Heart left ventricle (tissue), 16 donors: ENCODE data around the gene SPAG7. TPM values are rescaled to one million over a fixed set of nuclear protein-coding genes. Genes with fewer than 3 reads are reported as not detected.

Experiments used
- ATAC-seq, 4 donors: fragments of 200-7000 bp; cut with Tn5 transposase; one replicate each; pipeline ENCODE4 v1.9.1; 2020 to 2022; ENCODE audit warnings: moderate library complexity in 4 of 4, mild to moderate bottlenecking in 3 of 4, moderate number of reproducible peaks in 1 of 4
- DNase-seq, 5 donors: peaks; one replicate each; pipeline ENCODE4 v3.0.0-alpha.2; 2020
- H3K27ac ChIP-seq, 12 donors: fragments of 200-600 bp; sonication (generic) in 4 of 12; one replicate each; pipeline versions ENCODE4 v1.5.0 to v1.8.0; 2016 to 2022; ENCODE audit warnings: mild to moderate bottlenecking in 2 of 12
- H3K27me3 ChIP-seq, 9 donors: fragments of 200-600 bp; sonication (generic) in 2 of 9; one replicate each; pipeline versions ENCODE4 v1.5.1 to v1.8.0; 2016 to 2022; ENCODE audit warnings: mild to moderate bottlenecking in 3 of 9
- H3K36me3 ChIP-seq, 9 donors: fragments of 200-600 bp; sonication (generic) in 2 of 9; one replicate each; pipeline versions ENCODE4 v1.5.0 to v1.8.0; 2018 to 2022; ENCODE audit warnings: mild to moderate bottlenecking in 2 of 9
- H3K4me1 ChIP-seq, 12 donors: fragments of 200-600 bp; sonication (generic) in 4 of 12; one replicate each; pipeline versions ENCODE4 v1.5.0 to v1.8.0; 2016 to 2022; ENCODE audit warnings: mild to moderate bottlenecking in 3 of 12
- H3K4me3 ChIP-seq, 12 donors: fragments of 200-600 bp; sonication (generic) in 4 of 12; one replicate each; pipeline versions ENCODE4 v1.5.0 to v1.8.0; 2017 to 2022; ENCODE audit warnings: mild to moderate bottlenecking in 9 of 12, moderate library complexity in 4 of 12
- H3K9me3 ChIP-seq, 12 donors: fragments of 200-600 bp; sonication (generic) in 4 of 12; one replicate each; pipeline versions ENCODE4 v1.5.0 to v1.8.0; 2016 to 2022; ENCODE audit warnings: mild to moderate bottlenecking in 1 of 12
- POLR2A ChIP-seq, 2 donors: fragments of 450-650 bp; IDR thresholded peaks; one replicate each; pipeline ENCODE4 v1.6.1; 2017; ENCODE audit warnings: antibody characterized with exemption in 2 of 2, mild to moderate bottlenecking in 2 of 2, moderate library complexity in 2 of 2
- WGBS, 4 donors: extraction: QIAGEN DNeasy Blood & Tissue Kit in 2 of 4; methylation state at CpG; one replicate each; pipeline versions ENCODE4 v1.1.5 to v1.1.7; 2013 to 2018; 5-methylcytosine and 5-hydroxymethylcytosine counted together
- intact Hi-C, 10 donors: fragments of 100-400 bp; cut with DNase I; formaldehyde crosslinking; loops; one replicate each; pipeline versions ENCODE4 v1.11.1 to v1.14.2; 2022
- polyA plus RNA-seq, 2 donors: library from polyadenylated mRNA; stranded (reverse); fragments of 200-250 nt; gene quantifications; one replicate each; pipeline ENCODE4 v1.2.3, GENCODE V29; 2013
- total RNA-seq, 9 donors: library from RNA; depleted of rRNA in 2 of 9; stranded (reverse); fragments of >200 nt in 2 of 9; fragmentation: NEBNext Ultra II Directional in 3 of 9; extraction: Animal tissue kit (Norgen Biotek cat#: 25700) in 3 of 9; gene quantifications; one replicate each; pipeline versions ENCODE4 v1.1.0 to v1.2.4, GENCODE V29; 2016 to 2023
- TF ChIP-seq, protein P1 (sequence below), 12 donors: fragments of 200-600 bp; sonication (generic) in 4 of 12; IDR thresholded peaks; one replicate each; pipeline versions ENCODE4 v1.5.0 to v1.8.0; 2018 to 2022; ENCODE audit warnings: antibody characterized with exemption in 12 of 12, mild to moderate bottlenecking in 5 of 12
- donor health status: ischemic (EF 13 %, LVEDD 7.1; RV severe dilation, severe dysfunction).
- donor health status: healthy with polysubstance abuse.
- donor health status: DM: no; HTN: yes; CAD: no.
- donor health status: DM: no; HTN: no; CAD: no.
- donor health status: ischemic (EF 25% LVEDD 6.9; RV normal size, moderate dysfunction).
- donor health status: ischemic (EF 25% LVEDD 5.7; RV mildly dilated, moderate dysfunction).
- donor health status: healthy.
- donor health status: DM: yes; HTN: yes; CAD: no.
- donor health status: ischemic (EF 35%, LVEDD 5.7; RV mildly dilated, moderate dysfunction).
- donor health status: nonischemic (EF 11% LVEDD 7.7; RV severe dilation, severe dysfunction).
- donor health status: DM: yes; HTN: yes; CAD: no.
- donor health status: PGD.
- donor health status: ischemic (EF 29% LVEDD 5.4; RV normal size, mild dysfunction).
- donor health status: nonischemic (EF 23%, LVEDD 6.1; RV moderate dilation, normal function).

Gene SPAG7
- total and polyA plus RNA-seq, 11 donors = 88.7 to 192 (median 125) TPM

- peaks cover 0 to 66% (median 56%) of the 10 kb centered on the region in 9 donors for H3K36me3 ChIP-seq
- DNase-seq (no peak), ATAC-seq (no peak)
- no peaks in the 10 kb centered on the region for H3K9me3 ChIP-seq
- intact Hi-C loops = loop anchor here in 2 of 10 donors (5.0 kb wide), 2 partner anchors 33 to 53 kb away; no protein-coding TSS in a partner anchor
- TF ChIP-seq, protein P1, sequence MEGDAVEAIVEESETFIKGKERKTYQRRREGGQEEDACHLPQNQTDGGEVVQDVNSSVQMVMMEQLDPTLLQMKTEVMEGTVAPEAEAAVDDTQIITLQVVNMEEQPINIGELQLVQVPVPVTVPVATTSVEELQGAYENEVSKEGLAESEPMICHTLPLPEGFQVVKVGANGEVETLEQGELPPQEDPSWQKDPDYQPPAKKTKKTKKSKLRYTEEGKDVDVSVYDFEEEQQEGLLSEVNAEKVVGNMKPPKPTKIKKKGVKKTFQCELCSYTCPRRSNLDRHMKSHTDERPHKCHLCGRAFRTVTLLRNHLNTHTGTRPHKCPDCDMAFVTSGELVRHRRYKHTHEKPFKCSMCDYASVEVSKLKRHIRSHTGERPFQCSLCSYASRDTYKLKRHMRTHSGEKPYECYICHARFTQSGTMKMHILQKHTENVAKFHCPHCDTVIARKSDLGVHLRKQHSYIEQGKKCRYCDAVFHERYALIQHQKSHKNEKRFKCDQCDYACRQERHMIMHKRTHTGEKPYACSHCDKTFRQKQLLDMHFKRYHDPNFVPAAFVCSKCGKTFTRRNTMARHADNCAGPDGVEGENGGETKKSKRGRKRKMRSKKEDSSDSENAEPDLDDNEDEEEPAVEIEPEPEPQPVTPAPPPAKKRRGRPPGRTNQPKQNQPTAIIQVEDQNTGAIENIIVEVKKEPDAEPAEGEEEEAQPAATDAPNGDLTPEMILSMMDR (IDR thresholded peaks at IDR 0.05) = no peak
- TF ChIP-seq POLR2A (IDR thresholded peaks at IDR 0.05) = no peak
- no peaks in the 10 kb centered on the region for H3K27me3 ChIP-seq
- no peak overlapping the region for H3K4me3 ChIP-seq
- H3K27ac ChIP-seq = peak overlapping the region in 5 of 12 donors; percentile 39 to 99 (median 96)
- peaks cover 0 to 66% (median 47%) of the 10 kb centered on the region in 12 donors for H3K4me1 ChIP-seq
- 90 to 92% (median 91%) methylated on average over 8 of the region's 8 CpGs for WGBS, 4 donors
These were observed 2.7 kb upstream of the SPAG7 start for GRCh38 chr17:4970273-4970672.

DNA sequence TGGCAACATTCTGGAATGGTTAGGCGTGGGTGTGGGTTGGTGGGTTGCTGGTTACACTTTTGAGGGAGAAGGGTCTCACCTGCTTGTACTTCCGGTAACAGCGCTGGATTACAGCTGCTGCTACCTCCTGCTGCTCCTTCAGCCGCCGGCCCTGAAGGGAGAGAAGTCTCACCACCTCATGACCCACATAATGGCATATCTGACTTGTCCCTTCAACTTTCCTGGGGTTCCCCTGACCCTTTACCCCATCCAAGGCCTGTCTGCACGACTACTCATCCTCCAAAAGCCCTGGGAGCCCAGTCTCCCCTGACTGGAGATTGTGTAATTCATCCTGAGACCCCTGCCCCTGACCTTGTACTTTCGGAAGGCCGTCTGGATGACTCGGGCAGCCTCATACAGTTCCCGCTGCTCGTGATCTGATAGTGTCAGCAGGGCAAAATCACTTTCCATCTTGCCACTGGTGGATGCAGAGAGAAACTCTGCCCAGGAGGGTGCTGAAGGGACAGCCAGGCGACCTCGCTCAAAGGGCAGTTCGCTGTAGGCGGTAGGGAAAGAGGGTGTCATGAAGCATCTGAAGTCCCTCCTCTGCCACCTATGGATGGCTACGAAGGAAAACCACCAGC is 2.0 kb upstream of the SPAG7 start:
- Histone ChIP-seq H3K4me3 (peak overlapping the region in 2 of 12 donors; percentile 67 to 83), H3K27me3 (no peaks in the 10 kb centered on the region), H3K27ac (peak overlapping the region in 5 of 12 donors; percentile 89 to 99 (median 96)), H3K4me1 (peaks cover 0 to 67% (median 49%) of the 10 kb centered on the region in 12 donors), H3K9me3 (no peaks in the 10 kb centered on the region), H3K36me3 (peaks cover 0 to 60% (median 53%) of the 10 kb centered on the region in 9 donors)
- 79 to 87% (median 84%) methylated on average over 16 of the region's 16 CpGs for WGBS, 4 donors
- DNase-seq (no peak), ATAC-seq (no peak)
- intact Hi-C loops = loop anchor here in 4 of 10 donors (2.0 to 5.0 kb wide), 5 partner anchors 17 to 62 kb away; partner anchors contain the start of genes CAMTA2 (in 1 of the 4) and ENO3 (in 1 of the 4)
- no peak for TF ChIP-seq POLR2A (IDR thresholded peaks at IDR 0.05)
- TF ChIP-seq, protein P1 (IDR thresholded peaks at IDR 0.05) = no peak

- Histone ChIP-seq H3K27ac (peak overlapping the region in 11 of 12 donors; percentile 89 to 99 (median 97)), H3K4me3 (peak overlapping the region in 9 of 12 donors; percentile 60 to 83 (median 71)), H3K9me3 (no peaks in the 10 kb centered on the region), H3K27me3 (no peaks in the 10 kb centered on the region), H3K4me1 (peaks cover 0 to 61% (median 45%) of the 10 kb centered on the region in 12 donors), H3K36me3 (peaks cover 0 to 54% (median 47%) of the 10 kb centered on the region in 9 donors)
- ATAC-seq = peak in 1 of 4 donors; percentile 2
- no peak for TF ChIP-seq POLR2A (IDR thresholded peaks at IDR 0.05)
- TF ChIP-seq, protein P1 (IDR thresholded peaks at IDR 0.05) = no peak
- peak in 1 of 5 donors; percentile 47 for DNase-seq
- intact Hi-C loops = loop anchor here in 2 of 10 donors (2.0 to 5.0 kb wide), 3 partner anchors 18 to 62 kb away; partner anchors contain the start of genes CAMTA2 (in 1 of the 2) and ENO3 (in 1 of the 2)
- 74 to 78% (median 74%) methylated on average over 11 to 15 of the region's 15 CpGs for WGBS, 4 donors
These were observed 1.5 kb upstream of the SPAG7 start for GRCh38 chr17:4969047-4969550.

DNA sequence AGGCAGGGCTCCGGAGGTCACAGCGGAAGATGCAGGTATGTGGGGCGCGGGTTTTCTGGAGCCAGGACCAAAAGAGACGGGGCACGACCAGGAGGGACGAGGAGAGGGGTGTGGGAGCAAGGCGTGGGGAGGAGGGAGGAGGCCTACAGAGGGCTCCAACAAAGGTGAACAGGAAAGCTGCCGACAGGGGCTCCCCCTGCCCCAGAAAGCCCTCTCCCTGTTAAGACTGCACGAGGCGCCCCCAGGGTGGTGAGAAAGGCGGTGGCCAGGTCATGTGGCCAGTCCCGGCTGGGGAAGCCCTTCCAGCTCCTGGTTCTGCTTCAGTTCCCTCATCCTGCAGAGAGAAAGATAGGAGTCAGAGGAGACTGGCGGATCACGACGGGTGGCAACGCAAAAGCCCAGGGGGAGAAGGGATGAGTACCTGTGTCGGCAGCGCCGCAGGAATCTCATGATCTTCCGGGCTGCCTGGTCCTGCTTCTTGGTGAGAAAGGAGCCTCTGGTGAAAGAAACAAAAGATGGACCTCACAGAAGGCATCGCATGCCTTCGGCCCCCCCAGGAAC is 949 bp upstream of the SPAG7 start:
- TF ChIP-seq POLR2A (IDR thresholded peaks at IDR 0.05) = no peak
- TF ChIP-seq, protein P1 (IDR thresholded peaks at IDR 0.05) = no peak
- intact Hi-C loops = loop anchor here in 2 of 10 donors (2.0 to 5.0 kb wide), 3 partner anchors 18 to 61 kb away; partner anchors contain the start of genes CAMTA2 (in 1 of the 2) and ENO3 (in 1 of the 2)
- DNase-seq = peak in 2 of 5 donors; percentile 44 to 47
- peaks cover 0 to 56% (median 41%) of the 10 kb centered on the region in 12 donors for H3K4me1 ChIP-seq
- H3K9me3 ChIP-seq = no peaks in the 10 kb centered on the region
- H3K27ac ChIP-seq = peak overlapping the region; percentile 89 to 99 (median 96)
- ATAC-seq = no peak
- H3K4me3 ChIP-seq = peak overlapping the region; percentile 35 to 83 (median 70)
- H3K36me3 ChIP-seq = peaks cover 0 to 50% (median 42%) of the 10 kb centered on the region in 9 donors
- WGBS, 4 donors = 29 to 42% (median 38%) methylated on average over 23 of the region's 23 CpGs
- H3K27me3 ChIP-seq = no peaks in the 10 kb centered on the region
